Measurements from ENCODE around the gene AGPAT4.

DNA sequence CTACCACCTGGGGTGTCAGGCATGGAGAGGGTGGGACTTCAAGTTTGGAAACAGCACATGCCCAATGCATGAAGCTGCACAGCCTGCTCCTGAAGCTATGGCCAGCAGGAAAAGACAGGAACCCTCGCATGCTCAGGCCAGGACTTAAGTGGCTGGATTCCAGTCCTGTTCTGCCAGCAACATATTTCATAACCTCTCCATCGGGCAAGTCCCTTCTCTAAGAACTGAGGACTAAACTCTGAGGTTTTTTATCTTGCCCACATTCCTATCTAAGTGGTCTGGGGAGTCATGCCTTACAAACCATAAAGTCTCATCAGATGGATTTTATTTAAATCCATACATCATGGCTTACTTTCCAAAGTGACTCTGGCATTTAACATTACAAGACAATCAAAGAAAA, 27.5 kb upstream of the AGPAT4 start:
- TF ChIP-seq, protein P1, sequence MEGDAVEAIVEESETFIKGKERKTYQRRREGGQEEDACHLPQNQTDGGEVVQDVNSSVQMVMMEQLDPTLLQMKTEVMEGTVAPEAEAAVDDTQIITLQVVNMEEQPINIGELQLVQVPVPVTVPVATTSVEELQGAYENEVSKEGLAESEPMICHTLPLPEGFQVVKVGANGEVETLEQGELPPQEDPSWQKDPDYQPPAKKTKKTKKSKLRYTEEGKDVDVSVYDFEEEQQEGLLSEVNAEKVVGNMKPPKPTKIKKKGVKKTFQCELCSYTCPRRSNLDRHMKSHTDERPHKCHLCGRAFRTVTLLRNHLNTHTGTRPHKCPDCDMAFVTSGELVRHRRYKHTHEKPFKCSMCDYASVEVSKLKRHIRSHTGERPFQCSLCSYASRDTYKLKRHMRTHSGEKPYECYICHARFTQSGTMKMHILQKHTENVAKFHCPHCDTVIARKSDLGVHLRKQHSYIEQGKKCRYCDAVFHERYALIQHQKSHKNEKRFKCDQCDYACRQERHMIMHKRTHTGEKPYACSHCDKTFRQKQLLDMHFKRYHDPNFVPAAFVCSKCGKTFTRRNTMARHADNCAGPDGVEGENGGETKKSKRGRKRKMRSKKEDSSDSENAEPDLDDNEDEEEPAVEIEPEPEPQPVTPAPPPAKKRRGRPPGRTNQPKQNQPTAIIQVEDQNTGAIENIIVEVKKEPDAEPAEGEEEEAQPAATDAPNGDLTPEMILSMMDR (IDR thresholded peaks at IDR 0.05), result no peak
- no peak for TF ChIP-seq POLR2A (IDR thresholded peaks at IDR 0.05)
- no peak for TF ChIP-seq POLR2AphosphoS5 (IDR thresholded peaks at IDR 0.05)

Data from breast epithelium (tissue), 3 donors.